Activated CD8-positive, alpha-beta memory T cell treated with anti-CD3 and anti-CD28 coated beads, Interleukin-2, amount 50 U/mL, for 24 hours (primary cell): ENCODE measurements around the gene FAR2.
"Not testable (repeated sequence)": the region's sequence is repeated elsewhere in the genome, so short reads cannot be mapped to it uniquely, and the experiment has no call there.

Experiments used
- DNase-seq: peaks from one replicate; pipeline ENCODE4 v3.0.0-alpha.2; 2020; ENCODE audit errors: extremely low read depth

FAR2 gene

GRCh38 chr12:29152981-29153630 is 4.0 kb downstream of the FAR2 start:
- no peak for DNase-seq

GRCh38 chr12:29155079-29155478 is 6.0 kb downstream of the FAR2 start:
- no peak for DNase-seq

- DNase-seq = no peak
These were observed 8.4 kb downstream of the FAR2 start for GRCh38 chr12:29157486-29157946.

- DNase-seq = no peak
These were observed 9.2 kb downstream of the FAR2 start for GRCh38 chr12:29158115-29158763.

DNA sequence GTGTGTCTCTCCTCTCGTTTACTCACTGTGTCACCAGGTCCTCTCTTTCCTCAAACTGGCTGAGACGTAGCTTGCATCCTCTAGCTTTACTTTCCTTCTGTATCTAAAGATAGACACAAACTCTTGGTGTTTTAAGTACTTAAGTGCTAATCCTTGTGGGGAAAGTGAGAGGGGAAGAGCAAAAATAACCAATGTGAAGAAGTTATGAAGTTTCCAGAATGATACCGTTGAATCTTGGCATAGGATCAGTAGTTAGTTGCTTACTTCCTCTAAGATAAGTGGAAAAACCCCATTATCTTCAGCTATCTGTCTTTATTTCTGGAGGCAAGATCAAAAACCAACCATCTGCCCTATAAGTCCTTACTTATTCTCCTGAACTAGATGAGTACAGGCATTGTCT is 10.6 kb downstream of the FAR2 start:
- no peak for DNase-seq

GRCh38 chr12:29160230-29160629 is 11.2 kb downstream of the FAR2 start:
- no peak for DNase-seq

- no peak for DNase-seq
These were observed 14.1 kb downstream of the FAR2 start for GRCh38 chr12:29163146-29163545.

GRCh38 chr12:29164477-29165393 is 15.7 kb downstream of the FAR2 start:
- DNase-seq = no peak

DNA sequence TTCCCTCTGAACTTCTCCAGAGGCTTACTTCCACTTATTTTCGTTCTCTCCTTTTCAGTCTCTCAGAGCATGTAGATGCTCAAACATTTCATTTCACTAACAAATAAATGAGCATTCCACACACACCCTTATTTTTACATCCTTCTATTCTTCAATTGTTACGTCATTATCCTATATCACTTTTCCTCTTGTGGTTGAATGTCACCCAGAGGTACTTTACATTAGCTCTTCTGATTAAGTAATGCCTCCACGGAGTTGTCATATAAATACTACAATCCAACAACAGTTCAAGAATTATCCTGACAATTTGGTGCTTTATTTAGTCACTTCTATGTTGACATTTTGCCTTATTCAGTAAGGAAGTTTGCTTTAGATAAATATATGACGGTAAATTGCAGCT is 18.4 kb downstream of the FAR2 start:
- DNase-seq = no peak

GRCh38 chr12:29167988-29168387 is 18.9 kb downstream of the FAR2 start:
- no peak for DNase-seq

DNA sequence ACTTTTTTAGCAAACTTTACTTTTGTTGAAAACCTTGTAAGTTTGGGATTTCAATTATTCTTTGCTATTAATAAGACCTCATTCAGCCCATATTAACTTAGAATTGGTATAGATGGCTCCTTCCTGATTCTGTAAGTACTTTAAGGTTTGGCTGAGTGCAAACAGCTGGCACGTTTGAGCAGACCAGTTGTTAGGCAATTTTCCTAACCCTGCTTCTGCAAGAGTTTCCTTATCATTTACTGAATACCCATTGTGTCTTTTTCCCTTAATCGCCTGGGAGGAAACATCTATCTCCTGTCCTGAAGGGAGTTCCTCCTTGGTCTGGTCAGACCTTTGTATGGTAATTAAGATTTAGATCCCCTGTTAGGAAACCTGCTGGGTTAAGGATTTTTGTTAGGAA is 20.9 kb downstream of the FAR2 start:
- DNase-seq = not testable (repeated sequence)

- DNase-seq = not testable (repeated sequence)
These were observed 21.5 kb downstream of the FAR2 start for GRCh38 chr12:29170478-29171084.

DNA sequence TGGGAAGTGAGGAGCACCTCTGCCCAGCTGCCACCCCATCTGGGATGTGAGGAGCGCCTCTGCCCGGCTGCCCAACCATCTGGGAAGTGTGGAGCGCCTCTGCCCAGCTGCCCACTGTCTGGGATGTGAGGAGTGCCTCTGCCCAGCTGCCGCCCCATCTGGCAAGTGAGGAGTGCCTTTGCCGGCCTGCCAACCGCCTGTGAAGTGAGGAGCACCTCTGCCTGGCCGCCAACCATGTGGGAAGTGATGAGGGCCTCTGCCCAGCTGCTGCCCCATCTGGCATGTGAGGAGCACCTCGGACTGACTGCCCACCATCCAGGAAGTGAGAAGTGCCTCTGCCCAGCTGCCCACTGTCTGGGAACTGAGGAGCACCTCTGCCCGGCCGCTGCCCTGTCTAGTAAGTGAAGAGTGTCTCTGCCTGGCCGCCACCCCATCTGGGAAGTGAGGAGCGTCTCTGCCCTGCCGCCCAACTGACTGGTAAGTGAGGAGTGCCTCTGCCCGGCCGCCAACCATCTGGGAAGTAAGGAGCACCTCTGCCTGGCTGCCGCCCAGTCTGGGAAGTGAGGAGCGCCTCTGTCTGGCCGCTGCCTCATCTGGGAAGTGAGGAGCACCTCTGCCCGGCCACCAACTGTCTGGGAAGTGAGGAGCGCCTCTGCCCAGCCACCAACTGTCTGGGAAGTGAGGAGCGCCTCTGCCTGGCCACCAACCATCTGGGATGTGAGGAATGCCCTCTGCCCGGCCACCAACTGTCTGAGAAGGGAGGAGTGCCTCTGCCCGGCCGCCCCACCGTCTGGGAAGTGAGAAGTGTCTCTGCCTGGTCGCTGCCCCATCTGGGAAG is 22.6 kb downstream of the FAR2 start:
- no peak for DNase-seq

DNA sequence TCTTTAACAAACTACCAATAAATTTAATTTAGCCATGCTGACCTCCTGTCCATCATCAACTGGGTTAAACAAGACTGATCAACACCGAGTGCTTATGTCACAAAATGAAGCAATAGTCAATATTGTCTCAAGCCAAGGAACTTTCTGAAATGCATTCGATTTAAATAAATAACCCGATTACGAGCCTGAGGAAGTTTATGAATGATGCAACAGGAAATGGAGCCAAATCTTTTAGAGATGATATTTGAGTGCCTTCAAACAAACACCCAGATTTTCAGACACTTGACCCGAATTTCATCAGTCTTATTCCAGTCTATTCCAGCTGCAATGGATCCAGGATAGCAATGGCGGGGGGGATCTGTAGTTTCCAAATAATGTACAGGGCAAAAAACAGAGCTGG is 27.9 kb downstream of the FAR2 start:
- no peak for DNase-seq

GRCh38 chr12:29182247-29182646 is 33.2 kb downstream of the FAR2 start:
- not testable (repeated sequence) for DNase-seq

DNA sequence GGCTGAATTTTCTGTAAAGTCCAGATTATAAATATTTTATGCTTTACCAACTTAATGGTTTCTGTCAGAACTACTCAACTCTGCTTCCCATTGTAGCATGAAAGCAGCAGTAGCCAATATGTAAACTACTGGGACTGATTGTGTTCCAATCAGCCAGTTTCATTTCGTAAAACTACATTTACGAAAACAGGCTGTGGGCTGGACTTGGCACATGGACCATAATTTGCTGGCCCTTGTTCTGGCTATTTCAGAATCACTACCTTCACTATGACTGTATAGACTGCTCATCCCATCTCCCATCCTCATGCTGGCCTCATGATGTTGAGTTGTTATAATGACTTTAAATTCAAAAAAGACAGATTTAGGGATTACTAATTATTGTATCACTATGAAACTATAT is 38.7 kb downstream of the FAR2 start:
- no peak for DNase-seq

- no peak for DNase-seq
These were observed 42.3 kb downstream of the FAR2 start for GRCh38 chr12:29191267-29191850.

DNA sequence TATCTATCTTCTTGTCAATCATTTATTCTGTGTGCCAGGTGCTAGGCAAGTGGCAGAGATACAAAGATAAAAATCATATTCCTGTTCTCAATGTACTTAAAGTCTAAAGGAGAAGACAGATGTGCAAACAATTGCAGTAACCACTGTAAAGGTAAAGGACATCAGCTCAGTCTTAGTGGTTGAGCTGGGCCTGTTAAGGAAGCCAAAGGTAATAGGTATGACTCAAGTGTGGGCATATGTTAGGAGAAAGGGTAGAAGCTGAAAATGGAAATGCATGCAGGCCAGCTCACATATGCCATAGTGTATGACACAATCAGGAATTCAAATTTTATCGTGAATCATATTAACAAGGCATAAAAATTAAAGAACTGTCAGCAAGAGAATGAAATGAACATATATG is 49.8 kb downstream of the FAR2 start:
- DNase-seq = no peak

DNA sequence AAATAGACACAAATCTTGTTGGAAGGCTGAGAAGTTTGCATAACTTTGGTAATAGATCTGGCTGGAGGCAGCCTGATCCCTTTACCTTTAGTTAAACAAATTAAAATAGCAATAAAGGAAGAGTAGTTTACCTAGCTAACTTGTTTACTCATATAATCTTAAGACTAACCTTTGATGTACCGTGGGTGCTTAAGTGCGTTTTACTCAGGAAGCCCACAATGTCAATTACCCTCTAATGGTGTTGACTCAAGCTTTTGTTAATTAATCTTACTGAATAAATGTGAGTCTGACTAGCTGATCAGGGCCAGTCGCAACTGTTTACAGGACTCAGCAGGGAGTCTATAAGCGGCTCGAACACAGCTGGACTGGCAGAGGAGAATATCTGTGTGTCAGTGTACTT is 51.5 kb downstream of the FAR2 start:
- DNase-seq = no peak

- DNase-seq = no peak
These were observed 52.2 kb downstream of the FAR2 start for GRCh38 chr12:29201296-29201695.

DNA sequence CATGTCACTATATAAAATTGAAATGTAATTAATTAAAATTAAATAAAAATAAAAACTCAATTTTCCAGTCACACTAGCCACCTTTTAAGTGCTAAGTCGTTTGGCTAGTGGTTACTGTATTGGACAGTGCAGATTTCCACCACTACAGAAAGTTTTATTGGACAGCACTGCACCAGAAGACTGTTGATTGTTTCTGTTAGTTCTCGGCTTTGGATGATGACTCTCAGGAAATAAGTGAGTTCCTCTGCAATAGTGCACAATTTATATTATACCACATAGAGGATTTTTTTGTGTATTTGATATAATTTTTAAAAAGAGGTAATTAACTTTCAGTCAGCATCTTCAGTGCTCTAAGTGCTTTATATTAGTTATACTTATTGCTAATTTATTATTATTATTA is 52.7 kb downstream of the FAR2 start:
- DNase-seq = no peak
